Measurements from ENCODE around the gene RAB17. TPM values are rescaled to one million over a fixed set of nuclear protein-coding genes. Genes with fewer than 3 reads are reported as not detected.

RAB17 gene
- polyA plus RNA-seq (ENCODE audit: insufficient read length in 3 of 3): 10 to 100 TPM; 10.4 to 14.9 (median 13.1) TPM

GRCh38 chr2:237590272-237591140, at the start of gene RAB17:
Gene RAB17, minus strand, starts transcription at chr2:237590734. Its CDS starts 4,580 bp downstream, at chr2:237586154.
- DNase-seq (ENCODE audit: low read depth in 3 of 3, low spot score in 2 of 3): no peak

- DNase-seq (ENCODE audit: low read depth in 3 of 3, low spot score in 2 of 3): no peak
Measured at GRCh38 chr2:237639836-237640220, 49.3 kb upstream of the RAB17 start.

DNA sequence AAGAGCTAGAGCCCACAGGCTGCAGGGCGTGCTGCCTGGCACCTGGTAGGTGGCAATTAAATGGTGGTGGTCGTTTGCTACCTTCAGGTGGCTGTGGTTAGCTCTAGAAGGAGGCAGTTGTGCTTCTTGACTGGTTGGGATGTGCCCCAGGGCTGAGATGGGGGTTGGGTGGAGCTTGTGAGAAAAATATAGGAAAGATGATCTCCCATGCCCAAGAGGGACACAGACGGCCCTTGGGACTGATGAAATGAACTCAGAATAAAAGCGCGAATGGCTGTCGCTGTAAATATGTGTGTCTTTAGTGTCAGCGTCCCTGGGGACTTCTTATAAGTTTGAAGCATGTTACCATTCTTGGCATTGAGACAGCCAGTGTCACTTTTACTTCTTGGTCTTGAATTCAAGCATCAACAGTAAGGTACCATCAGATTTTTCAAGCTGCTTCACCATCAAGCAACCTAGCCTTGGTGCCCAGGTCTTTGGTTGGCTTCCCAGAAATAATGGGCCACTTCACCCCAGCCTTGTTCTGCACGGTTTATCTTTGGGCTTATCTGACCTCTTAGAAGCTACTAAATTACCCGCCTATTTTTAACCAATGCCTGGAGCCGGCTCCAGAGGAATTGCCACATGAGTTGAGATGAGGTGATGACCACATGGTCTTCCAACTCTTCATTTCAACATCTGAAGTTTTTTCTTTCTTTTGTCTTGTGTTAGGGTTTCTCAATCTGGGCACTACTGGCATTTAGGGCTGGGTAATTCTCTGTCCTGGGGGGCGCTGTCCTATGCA, 48.7 kb upstream of the RAB17 start:
- no peak for DNase-seq (ENCODE audit: low read depth in 3 of 3, low spot score in 2 of 3)

- no peak for DNase-seq (ENCODE audit: low read depth in 3 of 3, low spot score in 2 of 3)
Measured at GRCh38 chr2:237638176-237638575, 47.6 kb upstream of the RAB17 start.

GRCh38 chr2:237637429-237638135, 47.0 kb upstream of the RAB17 start:
- DNase-seq (ENCODE audit: low read depth in 3 of 3, low spot score in 2 of 3): no peak

DNA sequence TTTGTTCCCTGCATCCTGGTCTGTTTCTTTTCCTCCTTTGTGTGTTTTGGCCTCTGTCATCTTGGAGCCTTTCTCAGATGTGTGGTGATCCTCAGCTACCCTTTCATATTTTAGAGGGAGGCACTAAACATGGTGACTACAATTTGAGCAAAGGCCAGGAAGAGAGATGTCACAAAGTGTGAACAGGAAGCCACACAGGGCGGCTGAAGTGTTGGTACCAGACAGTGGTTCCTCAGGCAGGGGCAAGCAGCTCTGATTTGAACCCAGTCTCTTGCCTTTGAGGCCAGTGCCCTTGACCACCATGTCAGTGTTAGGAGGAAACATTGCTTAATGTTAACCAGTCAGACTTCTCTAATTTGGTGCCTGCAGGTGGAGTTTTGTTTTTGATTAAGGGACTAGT, 46.0 kb upstream of the RAB17 start:
- no peak for DNase-seq (ENCODE audit: low read depth in 3 of 3, low spot score in 2 of 3)

- no peak for DNase-seq (ENCODE audit: low read depth in 3 of 3, low spot score in 2 of 3)
Measured at GRCh38 chr2:237633061-237633561, 42.6 kb upstream of the RAB17 start.

GRCh38 chr2:237631801-237632585, 41.5 kb upstream of the RAB17 start:
- DNase-seq (ENCODE audit: low read depth in 3 of 3, low spot score in 2 of 3): no peak

GRCh38 chr2:237631007-237631785, 40.7 kb upstream of the RAB17 start:
- DNase-seq (ENCODE audit: low read depth in 3 of 3, low spot score in 2 of 3): no peak

DNA sequence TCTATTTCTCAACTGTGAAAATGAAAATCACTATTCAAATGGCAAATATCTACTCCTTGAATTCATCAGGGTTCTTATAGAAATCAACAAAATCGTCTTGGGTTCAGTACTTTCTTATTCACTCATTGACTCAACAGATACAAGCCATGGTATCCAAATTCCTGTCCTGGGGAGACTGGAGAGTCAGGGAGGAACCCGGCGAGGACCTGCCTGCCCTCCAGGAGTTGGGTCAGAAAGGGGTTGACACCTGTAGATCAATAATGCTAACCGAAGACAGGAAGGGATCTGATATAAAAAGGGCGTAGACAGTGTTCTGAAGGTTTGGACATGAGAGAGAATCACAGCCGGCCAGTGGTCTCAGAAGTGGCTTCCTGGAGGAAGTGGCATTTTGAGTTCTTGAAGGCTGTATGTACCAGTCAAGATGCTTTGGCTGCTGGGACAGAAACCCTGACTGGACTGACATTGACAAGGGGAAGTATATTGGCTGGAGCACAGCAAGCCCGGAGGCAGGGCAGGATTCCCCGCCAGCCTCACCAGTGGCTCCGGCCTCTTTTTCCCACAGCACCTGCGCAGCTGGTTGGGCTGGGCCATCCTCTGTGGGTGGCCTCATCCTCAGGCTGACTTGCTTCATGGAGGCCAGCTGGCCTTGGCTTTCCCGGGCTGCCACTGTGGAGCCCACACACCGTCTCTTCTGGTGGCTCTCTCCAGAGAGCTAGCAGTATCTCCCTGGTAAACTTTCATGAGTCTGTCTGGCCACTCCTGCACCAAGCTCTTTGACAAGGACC, 39.9 kb upstream of the RAB17 start:
- no peak for DNase-seq (ENCODE audit: low read depth in 3 of 3, low spot score in 2 of 3)

DNA sequence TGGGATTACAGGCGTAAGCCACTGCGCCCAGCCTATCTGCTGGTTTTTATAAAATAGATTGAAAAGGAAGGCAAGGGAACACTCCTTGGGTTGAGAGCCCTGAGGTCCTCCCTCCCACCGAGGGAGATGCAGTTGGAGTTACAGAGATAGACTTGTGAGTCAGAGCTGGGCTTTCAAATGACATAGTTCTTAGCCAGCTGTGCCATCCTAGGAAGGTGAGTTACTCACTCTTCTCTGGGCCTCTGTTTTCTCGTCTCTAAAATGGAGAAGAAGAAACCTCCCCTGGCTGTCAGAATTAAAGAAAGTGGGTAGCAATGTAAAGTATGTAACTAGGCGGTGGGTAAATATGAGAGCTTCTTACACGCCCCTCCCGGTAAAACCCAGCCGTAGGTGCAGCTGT, 39.2 kb upstream of the RAB17 start:
- DNase-seq (ENCODE audit: low read depth in 3 of 3, low spot score in 2 of 3): no peak

- no peak for DNase-seq (ENCODE audit: low read depth in 3 of 3, low spot score in 2 of 3)
Measured at GRCh38 chr2:237629188-237629534, 38.6 kb upstream of the RAB17 start.

GRCh38 chr2:237628247-237629187, 38.0 kb upstream of the RAB17 start:
- DNase-seq (ENCODE audit: low read depth in 3 of 3, low spot score in 2 of 3): no peak

GRCh38 chr2:237627441-237628246, 37.1 kb upstream of the RAB17 start, which contains the start of gene LRRFIP1:
Gene LRRFIP1, plus strand, starts transcription at chr2:237627587. Its CDS starts 58 bp downstream, at chr2:237627645.
- DNase-seq (ENCODE audit: low read depth in 3 of 3, low spot score in 2 of 3): no peak

DNA sequence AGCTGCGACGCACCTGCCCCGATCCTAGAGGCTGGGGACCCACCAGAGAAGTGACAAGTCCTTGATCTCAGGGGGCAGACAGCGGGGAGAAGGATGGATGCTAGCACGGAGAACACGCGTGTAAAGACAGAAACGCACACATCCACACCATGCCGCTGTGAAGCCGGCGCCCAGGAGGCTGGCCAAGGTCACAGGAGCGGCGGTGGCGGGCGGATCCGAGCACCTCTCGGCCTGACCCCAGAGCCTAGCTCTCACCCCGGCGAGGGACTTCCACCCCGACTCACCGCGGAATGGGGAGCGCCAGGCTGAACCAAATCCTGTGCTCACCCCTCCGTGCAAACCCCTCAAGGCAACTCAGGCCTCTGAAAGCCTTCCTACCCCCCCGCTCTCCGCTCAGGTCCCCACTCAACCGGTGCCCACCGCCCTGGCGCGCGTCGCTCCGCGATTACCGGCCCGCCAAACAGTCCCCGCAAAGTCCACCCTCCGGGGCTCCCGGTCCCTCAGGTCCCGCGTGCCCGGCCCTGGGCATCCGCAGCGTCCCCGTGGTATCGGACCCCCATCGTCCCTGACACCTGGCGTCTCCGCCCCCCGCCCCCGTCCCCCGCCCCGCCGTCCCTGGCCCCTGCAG, 36.4 kb upstream of the RAB17 start:
- DNase-seq (ENCODE audit: low read depth in 3 of 3, low spot score in 2 of 3): no peak

- no peak for DNase-seq (ENCODE audit: low read depth in 3 of 3, low spot score in 2 of 3)
Measured at GRCh38 chr2:237625777-237626176, 35.2 kb upstream of the RAB17 start.
